EL (cell line): Measurements from ENCODE around the gene CEACAM3.
A peak's percentile ranks its signal among the peaks of the same experiment; 100 is the strongest.

Source experiments
- DNase-seq: peaks from one replicate; pipeline ENCODE4 v3.0.0-alpha.2; 2016

Gene CEACAM3

GRCh38 chr19:41847351-41848105 lies 51.1 kb downstream of the CEACAM3 start:
- DNase-seq: no peak

GRCh38 chr19:41848666-41849065 lies 52.3 kb downstream of the CEACAM3 start:
- DNase-seq: no peak

GRCh38 chr19:41849067-41849466 lies 52.7 kb downstream of the CEACAM3 start:
- DNase-seq: no peak

GRCh38 chr19:41850381-41850780 lies 54.0 kb downstream of the CEACAM3 start:
- DNase-seq: no peak

GRCh38 chr19:41851456-41851855 lies 55.1 kb downstream of the CEACAM3 start:
- DNase-seq: no peak

- no peak for DNase-seq
These were observed 57.0 kb downstream of the CEACAM3 start for GRCh38 chr19:41853344-41853743.

- no peak for DNase-seq
These were observed 57.4 kb downstream of the CEACAM3 start for GRCh38 chr19:41853768-41854167.

GRCh38 chr19:41859213-41859617 lies 62.8 kb downstream of the CEACAM3 start:
- no peak for DNase-seq

GRCh38 chr19:41859618-41860418 lies 63.4 kb downstream of the CEACAM3 start, which contains the start of gene RPS19:
RPS19 (plus strand) TSS chr19:41860255; CDS start chr19:41860775, 520 bp downstream.
- DNase-seq: peak; percentile 99

GRCh38 chr19:41860419-41861115 lies 64.2 kb downstream of the CEACAM3 start:
- DNase-seq: no peak
